ENCODE measurements around the gene CFAP53.

CFAP53 gene

GRCh38 chr18:50285071-50285470, 18.8 kb upstream of the CFAP53 start:
- Histone ChIP-seq H3K27me3 (no peaks in the 10 kb centered on the region), H3K4me2 (peak overlapping the region in 2 of 11 experiments; percentile 4 to 43; a peak in 4 of 22 replicates), H3K4me1 (peaks cover 30 to 60% (median 46%) of the 10 kb centered on the region in 10 experiments), H3K27ac (no peak overlapping the region), H3K9ac (0 out of 22 replicates have a peak overlapping the region, but pooled peaks of 1 of the 11 experiments have one; percentile 7), H3K36me3 (peaks cover 40 to 47% (median 42%) of the 10 kb centered on the region in 11 experiments), H3K4me3 (no peak overlapping the region), H3K9me3 (replicated peaks in 1 of 11) (no peaks in the 10 kb centered on the region), H4K20me1 (peaks cover 0 to 25% (median 14%) of the 10 kb centered on the region in 11 experiments; a peak in 14 of 22 replicates)
- no peak for TF ChIP-seq Cebpa-rat (IDR thresholded peaks at IDR 0.05)

DNA sequence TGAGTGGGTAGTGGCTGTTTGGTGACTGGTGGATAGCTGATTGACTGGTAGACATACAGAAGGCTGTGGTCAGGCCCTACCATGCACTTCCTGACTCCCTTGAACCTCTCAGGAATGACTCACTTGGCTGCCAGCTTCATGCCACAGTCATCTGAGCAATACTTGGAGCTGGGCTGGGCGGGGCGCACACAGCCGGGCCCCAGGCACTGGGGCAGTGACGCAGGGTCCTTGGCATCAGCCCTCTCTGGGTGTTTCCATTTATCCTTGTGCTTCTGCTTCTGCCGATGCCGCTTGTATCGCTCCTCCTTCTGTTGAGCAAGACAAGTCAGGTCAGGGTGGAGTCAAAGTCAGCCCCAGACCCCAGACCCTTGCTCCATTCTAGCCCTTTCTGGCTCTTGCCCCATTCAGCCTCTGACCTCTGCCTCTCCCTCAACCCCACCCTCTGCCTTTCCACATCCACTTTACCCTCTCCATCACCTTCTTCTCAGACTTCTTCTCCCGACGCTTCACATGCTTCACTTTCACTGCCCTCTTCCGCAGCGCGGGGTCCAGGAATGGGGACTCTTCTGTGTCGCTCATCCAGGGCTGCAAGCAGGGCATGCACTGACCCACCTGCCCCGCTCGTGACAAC, 18.1 kb upstream of the CFAP53 start:
- Histone ChIP-seq H3K4me1 (peaks cover 37 to 67% (median 53%) of the 10 kb centered on the region in 10 experiments), H3K9ac (peak overlapping the region in 1 of 11 experiments; percentile 7; a peak in 1 of 22 replicates), H3K36me3 (peaks cover 41 to 54% (median 48%) of the 10 kb centered on the region in 11 experiments), H3K4me2 (peak overlapping the region in 4 of 11 experiments; percentile 15 to 43 (median 34); a peak in 5 of 22 replicates), H4K20me1 (peaks cover 4 to 32% (median 19%) of the 10 kb centered on the region in 11 experiments; a peak in 16 of 22 replicates), H3K27ac (peak overlapping the region in 1 of 11 experiments; percentile 29; a peak in 1 of 22 replicates), H3K4me3 (no peak overlapping the region), H3K27me3 (no peaks in the 10 kb centered on the region), H3K9me3 (replicated peaks in 1 of 11) (no peaks in the 10 kb centered on the region)
- TF ChIP-seq Cebpa-rat (IDR thresholded peaks at IDR 0.05) = no peak

- Histone ChIP-seq H4K20me1 (peaks cover 8 to 39% (median 24%) of the 10 kb centered on the region in 11 experiments; a peak in 16 of 22 replicates), H3K36me3 (peaks cover 47 to 61% (median 55%) of the 10 kb centered on the region in 11 experiments), H3K4me1 (peaks cover 44 to 68% (median 56%) of the 10 kb centered on the region in 10 experiments), H3K9ac (no peak overlapping the region), H3K27ac (peak overlapping the region in 2 of 11 experiments; percentile 7 to 15; a peak in 1 of 22 replicates), H3K4me2 (peak overlapping the region in 3 of 11 experiments; percentile 33 to 43 (median 34); a peak in 4 of 22 replicates), H3K9me3 (replicated peaks in 1 of 11) (no peaks in the 10 kb centered on the region), H3K27me3 (no peaks in the 10 kb centered on the region), H3K4me3 (no peak overlapping the region)
- no peak for TF ChIP-seq Cebpa-rat (IDR thresholded peaks at IDR 0.05)
Measured at GRCh38 chr18:50283469-50284209, 17.3 kb upstream of the CFAP53 start.

DNA sequence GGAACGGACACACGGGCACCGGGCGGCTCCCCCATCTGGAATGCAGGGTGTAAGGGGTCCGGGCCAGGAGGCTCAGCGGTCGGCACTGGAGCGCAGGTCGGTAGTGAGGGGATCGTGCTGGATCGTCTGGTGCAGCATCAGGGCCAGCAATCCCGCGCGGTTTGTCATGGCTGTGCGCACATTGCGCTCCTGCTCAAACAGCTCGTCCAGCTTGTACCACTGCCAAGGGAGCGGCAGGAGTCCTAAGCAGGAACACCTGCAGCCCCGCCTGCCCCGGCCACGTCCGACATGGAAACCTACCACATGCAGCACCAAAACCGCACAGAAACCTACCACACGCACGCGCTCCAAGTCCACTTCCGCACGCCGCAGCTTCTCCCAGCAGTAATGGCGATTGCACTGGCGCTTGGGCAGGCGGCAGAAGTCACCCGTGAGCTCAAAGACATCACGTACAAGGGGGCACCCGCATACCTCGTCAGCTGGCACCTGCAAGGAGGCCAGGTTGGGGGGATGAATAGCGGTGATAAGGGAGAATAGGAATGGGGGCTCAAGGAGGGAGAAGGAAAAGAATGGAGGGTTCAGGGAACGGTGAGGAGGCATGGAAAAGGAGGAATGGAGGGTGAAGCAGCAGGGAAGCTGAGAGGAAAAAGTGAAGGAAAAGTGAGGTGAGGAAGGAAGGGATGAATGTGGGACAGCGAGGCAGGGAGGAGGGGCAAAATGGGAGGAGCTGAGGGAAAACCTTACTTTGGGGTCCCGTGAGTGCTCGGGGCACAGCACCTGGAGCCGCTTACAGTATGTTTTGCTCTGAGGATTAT, 16.4 kb upstream of the CFAP53 start:
- H3K9ac ChIP-seq = peak overlapping the region in 7 of 11 experiments; percentile 90 to 94 (median 93); a peak in 14 of 22 replicates
- TF ChIP-seq Cebpa-rat (IDR thresholded peaks at IDR 0.05) = no peak
- H4K20me1 ChIP-seq = peaks cover 8 to 44% (median 25%) of the 10 kb centered on the region in 11 experiments; a peak in 17 of 22 replicates
- peaks cover 42 to 67% (median 53%) of the 10 kb centered on the region in 10 experiments for H3K4me1 ChIP-seq
- H3K27ac ChIP-seq = peak overlapping the region in 4 of 11 experiments; percentile 88 to 92 (median 90); a peak in 6 of 22 replicates
- no peaks in the 10 kb centered on the region for H3K27me3 ChIP-seq
- H3K4me3 ChIP-seq = peak overlapping the region; percentile 83 to 98 (median 90); a peak in 16 of 20 replicates
- H3K4me2 ChIP-seq = peak overlapping the region; percentile 91 to 99 (median 96)
- peaks cover 56 to 68% (median 63%) of the 10 kb centered on the region in 11 experiments for H3K36me3 ChIP-seq
- no peaks in the 10 kb centered on the region for H3K9me3 ChIP-seq (replicated peaks in 1 of 11)

- H3K4me3 ChIP-seq = peak overlapping the region; percentile 83 to 98 (median 90)
- H3K4me2 ChIP-seq = peak overlapping the region; percentile 91 to 99 (median 96)
- H3K27me3 ChIP-seq = no peaks in the 10 kb centered on the region
- no peaks in the 10 kb centered on the region for H3K9me3 ChIP-seq (replicated peaks in 1 of 11)
- H3K36me3 ChIP-seq = peaks cover 60 to 75% (median 68%) of the 10 kb centered on the region in 11 experiments
- H3K27ac ChIP-seq = peak overlapping the region; percentile 85 to 94 (median 89)
- peaks cover 8 to 47% (median 26%) of the 10 kb centered on the region in 11 experiments; a peak in 17 of 22 replicates for H4K20me1 ChIP-seq
- H3K4me1 ChIP-seq = peaks cover 42 to 67% (median 53%) of the 10 kb centered on the region in 10 experiments
- peak overlapping the region; percentile 90 to 96 (median 93) for H3K9ac ChIP-seq
- TF ChIP-seq Cebpa-rat (IDR thresholded peaks at IDR 0.05) = no peak
Measured at GRCh38 chr18:50281972-50282520, 15.8 kb upstream of the CFAP53 start.

DNA sequence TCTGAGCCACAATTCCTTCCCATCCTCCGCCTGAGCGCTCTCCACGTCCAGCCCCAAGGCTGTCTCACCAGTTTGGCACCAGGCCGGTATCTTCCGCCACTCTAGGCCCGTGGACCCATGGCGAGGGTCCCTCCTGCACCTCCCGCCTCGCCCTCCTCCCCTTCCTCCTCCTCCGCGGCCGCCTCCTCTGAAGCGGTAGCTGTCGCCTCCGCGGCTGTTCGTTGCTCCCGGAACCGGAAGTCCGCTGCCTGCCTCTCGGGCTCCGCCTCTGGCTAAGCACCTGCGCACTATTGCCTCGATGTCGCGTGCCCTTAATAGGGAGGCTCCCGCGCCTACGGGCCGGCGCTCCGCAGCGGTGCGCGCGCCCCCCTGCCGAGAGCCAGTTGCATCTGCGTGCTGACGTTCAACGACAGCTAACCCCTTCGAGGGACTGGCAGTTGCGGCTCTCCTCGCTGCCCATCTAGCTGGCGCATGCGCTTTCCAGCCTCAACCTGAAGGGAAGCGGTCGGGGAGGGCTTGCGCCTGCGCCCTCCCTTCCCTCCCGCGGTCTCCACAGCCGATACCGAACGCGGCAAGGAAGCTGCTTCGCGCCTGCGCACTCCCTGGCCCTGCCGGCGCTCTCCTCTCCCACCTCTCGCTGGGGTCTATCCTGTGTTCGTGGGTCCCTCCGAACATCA, 15.1 kb upstream of the CFAP53 start, which contains the start of gene MBD1:
MBD1 (minus strand) TSS at position 229 of the 677 bp plus-strand sequence. CDS start 1,531 bp downstream, outside the sequence.
- H3K27me3 ChIP-seq = no peaks in the 10 kb centered on the region
- TF ChIP-seq Cebpa-rat (IDR thresholded peaks at IDR 0.05) = no peak
- H3K4me2 ChIP-seq = peak within 1 kb of the TSS; percentile 94 to 100 (median 97)
- H3K36me3 ChIP-seq = peaks cover 67 to 81% (median 74%) of the 10 kb centered on the region in 11 experiments
- peaks cover 37 to 63% (median 48%) of the 10 kb centered on the region in 10 experiments for H3K4me1 ChIP-seq
- peaks cover 10 to 47% (median 27%) of the 10 kb centered on the region in 11 experiments; a peak in 17 of 22 replicates for H4K20me1 ChIP-seq
- peak within 1 kb of the TSS; percentile 83 to 98 (median 90) for H3K4me3 ChIP-seq
- H3K9ac ChIP-seq = peak within 1 kb of the TSS; percentile 90 to 96 (median 93)
- H3K9me3 ChIP-seq (replicated peaks in 1 of 11) = no peaks in the 10 kb centered on the region
- H3K27ac ChIP-seq = peak within 1 kb of the TSS; percentile 85 to 94 (median 89)

- peak overlapping the region; percentile 83 to 98 (median 90) for H3K4me3 ChIP-seq
- peak overlapping the region; percentile 79 to 94 (median 89) for H3K27ac ChIP-seq
- peaks cover 31 to 57% (median 42%) of the 10 kb centered on the region in 10 experiments for H3K4me1 ChIP-seq
- peak overlapping the region; percentile 90 to 96 (median 93) for H3K9ac ChIP-seq
- no peak for TF ChIP-seq Cebpa-rat (IDR thresholded peaks at IDR 0.05)
- no peaks in the 10 kb centered on the region for H3K9me3 ChIP-seq (replicated peaks in 1 of 11)
- peak overlapping the region; percentile 87 to 100 (median 97) for H3K4me2 ChIP-seq
- H4K20me1 ChIP-seq = peaks cover 4 to 42% (median 22%) of the 10 kb centered on the region in 11 experiments; a peak in 16 of 22 replicates
- peaks cover 70 to 82% (median 77%) of the 10 kb centered on the region in 11 experiments for H3K36me3 ChIP-seq
- no peaks in the 10 kb centered on the region for H3K27me3 ChIP-seq
Measured at GRCh38 chr18:50280707-50281294, 14.5 kb upstream of the CFAP53 start.
